Osteocyte (in vitro differentiated cells): ENCODE data around the gene TULP1. TPM values are rescaled to one million over a fixed set of nuclear protein-coding genes. Genes with fewer than 3 reads are reported as not detected.

ENCODE experiments used
- DNase-seq: peaks from one replicate; pipeline ENCODE4 v3.0.0; 2021; ENCODE audit warnings: mixed read lengths; ENCODE audit not compliant: unreplicated experiment; ENCODE audit errors: extremely low spot score
- H3K27ac Mint-ChIP-seq: one replicate; pipeline ENCODE4 v1.8.0; 2021; ENCODE audit warnings: mild to moderate bottlenecking, mixed read lengths; ENCODE audit not compliant: unreplicated experiment
- H3K27me3 Mint-ChIP-seq: one replicate; pipeline ENCODE4 v1.8.0; 2021; ENCODE audit warnings: mixed read lengths; ENCODE audit not compliant: unreplicated experiment
- H3K36me3 Mint-ChIP-seq: one replicate; pipeline ENCODE4 v1.8.0; 2021; ENCODE audit warnings: mixed read lengths; ENCODE audit not compliant: unreplicated experiment
- H3K4me1 Mint-ChIP-seq: one replicate; pipeline ENCODE4 v1.8.0; 2021; ENCODE audit warnings: mixed read lengths; ENCODE audit not compliant: unreplicated experiment
- H3K4me3 Mint-ChIP-seq: one replicate; pipeline ENCODE4 v1.8.0; 2021; ENCODE audit warnings: mild to moderate bottlenecking, moderate library complexity, mixed read lengths; ENCODE audit not compliant: unreplicated experiment
- H3K9me3 Mint-ChIP-seq: one replicate; pipeline ENCODE4 v1.8.0; 2021; ENCODE audit warnings: mixed read lengths; ENCODE audit not compliant: unreplicated experiment
- CTCF ChIP-seq: fragments of 200-600 bp; sonication (generic); IDR thresholded peaks from 2 replicates; pipeline ENCODE4 v1.5.0; 2021; ENCODE audit warnings: antibody characterized with exemption, mild to moderate bottlenecking, moderate library complexity
- long read RNA-seq: library from polyadenylated mRNA; unstranded; transcript quantifications from one replicate; pipeline ENCODE4 v2.0.0, GENCODE V29; 2021
- total RNA-seq: library from RNA; stranded (reverse); gene quantifications from 2 replicates; pipeline ENCODE4 v1.2.1, GENCODE V29; 2021

Gene TULP1
- total RNA-seq = not detected in 2 replicates
- long read RNA-seq = 0 reads

- Mint-ChIP-seq H3K27ac (no peak within 1 kb of the TSS), H3K27me3 (no peaks in the 10 kb centered on the region), H3K4me1 (no peaks in the 10 kb centered on the region), H3K4me3 (no peak within 1 kb of the TSS), H3K9me3 (no peaks in the 10 kb centered on the region), H3K36me3 (no peaks in the 10 kb centered on the region)
- no peak for TF ChIP-seq CTCF
- DNase-seq = no peak
Measured at GRCh38 chr6:35512740-35513139, at the start of gene TULP1. Gene TULP1, minus strand, starts transcription at chr6:35512896. Its CDS starts 38 bp downstream, at chr6:35512858.

- H3K36me3 Mint-ChIP-seq = no peaks in the 10 kb centered on the region
- DNase-seq = no peak
- no peak overlapping the region for H3K4me3 Mint-ChIP-seq
- H3K27me3 Mint-ChIP-seq = peaks cover 29% of the 10 kb centered on the region
- TF ChIP-seq CTCF = no peak
- H3K27ac Mint-ChIP-seq = no peak overlapping the region
- H3K9me3 Mint-ChIP-seq = no peaks in the 10 kb centered on the region
- H3K4me1 Mint-ChIP-seq = no peaks in the 10 kb centered on the region
Measured at GRCh38 chr6:35562060-35562459, 49.4 kb upstream of the TULP1 start.

GRCh38 chr6:35561113-35561512 is 48.4 kb upstream of the TULP1 start:
- H3K4me3 Mint-ChIP-seq = no peak overlapping the region
- H3K36me3 Mint-ChIP-seq = no peaks in the 10 kb centered on the region
- DNase-seq = no peak
- no peak for TF ChIP-seq CTCF
- H3K4me1 Mint-ChIP-seq = no peaks in the 10 kb centered on the region
- H3K27ac Mint-ChIP-seq = no peak overlapping the region
- no peaks in the 10 kb centered on the region for H3K9me3 Mint-ChIP-seq
- H3K27me3 Mint-ChIP-seq = peaks cover 21% of the 10 kb centered on the region

GRCh38 chr6:35558571-35558970 is 45.9 kb upstream of the TULP1 start:
- Mint-ChIP-seq H3K9me3 (no peaks in the 10 kb centered on the region), H3K27me3 (peaks cover 3% of the 10 kb centered on the region), H3K4me3 (no peak overlapping the region), H3K27ac (no peak overlapping the region), H3K36me3 (no peaks in the 10 kb centered on the region), H3K4me1 (no peaks in the 10 kb centered on the region)
- DNase-seq = no peak
- TF ChIP-seq CTCF = no peak

GRCh38 chr6:35557239-35557638 is 44.5 kb upstream of the TULP1 start:
- Mint-ChIP-seq H3K36me3 (no peaks in the 10 kb centered on the region), H3K4me3 (no peak overlapping the region), H3K4me1 (no peaks in the 10 kb centered on the region), H3K27me3 (peaks cover 3% of the 10 kb centered on the region), H3K27ac (no peak overlapping the region), H3K9me3 (no peaks in the 10 kb centered on the region)
- TF ChIP-seq CTCF = no peak
- DNase-seq = no peak
